ENCODE results near the gene HPSE2.

Gene HPSE2

GRCh38 chr10:98610836-98611235 is 624.8 kb downstream of the HPSE2 start:
- Histone ChIP-seq H3K27ac (ENCODE audit: low read length) (no peak overlapping the region), H3K36me3 (ENCODE audit: control insufficient read depth, insufficient read depth, low read length) (no peaks in the 10 kb centered on the region), H3K27me3 (ENCODE audit: control insufficient read depth, insufficient read depth, low read length) (no peaks in the 10 kb centered on the region), H3K4me3 (ENCODE audit: low read length) (no peak overlapping the region), H3K9me3 (ENCODE audit: control insufficient read depth, insufficient read depth, low read length) (no peaks in the 10 kb centered on the region), H3K4me1 (ENCODE audit: control insufficient read depth, insufficient read depth, low read length) (no peaks in the 10 kb centered on the region)
- DNase-seq (ENCODE audit: low read depth, low spot score): no peak
- no CpG with 5 or more reads among the region's 5 CpGs for WGBS (ENCODE audit: insufficient coverage, insufficient read length)

GRCh38 chr10:98610301-98610700 is 625.4 kb downstream of the HPSE2 start:
- Histone ChIP-seq H3K9me3 (ENCODE audit: control insufficient read depth, insufficient read depth, low read length) (no peaks in the 10 kb centered on the region), H3K27ac (ENCODE audit: low read length) (no peak overlapping the region), H3K4me1 (ENCODE audit: control insufficient read depth, insufficient read depth, low read length) (no peaks in the 10 kb centered on the region), H3K36me3 (ENCODE audit: control insufficient read depth, insufficient read depth, low read length) (no peaks in the 10 kb centered on the region), H3K4me3 (ENCODE audit: low read length) (no peak overlapping the region), H3K27me3 (ENCODE audit: control insufficient read depth, insufficient read depth, low read length) (no peaks in the 10 kb centered on the region)
- no peak for DNase-seq (ENCODE audit: low read depth, low spot score)
- no CpG with 5 or more reads among the region's 1 CpG for WGBS (ENCODE audit: insufficient coverage, insufficient read length)

- no peak overlapping the region for H3K27ac ChIP-seq (ENCODE audit: low read length)
- WGBS (ENCODE audit: insufficient coverage, insufficient read length): no CpG with 5 or more reads among the region's 2 CpGs
- H3K4me3 ChIP-seq (ENCODE audit: low read length): no peak overlapping the region
- no peaks in the 10 kb centered on the region for H3K9me3 ChIP-seq (ENCODE audit: control insufficient read depth, insufficient read depth, low read length)
- no peaks in the 10 kb centered on the region for H3K4me1 ChIP-seq (ENCODE audit: control insufficient read depth, insufficient read depth, low read length)
- DNase-seq (ENCODE audit: low read depth, low spot score): no peak
- no peaks in the 10 kb centered on the region for H3K27me3 ChIP-seq (ENCODE audit: control insufficient read depth, insufficient read depth, low read length)
- H3K36me3 ChIP-seq (ENCODE audit: control insufficient read depth, insufficient read depth, low read length): no peaks in the 10 kb centered on the region
Observed at GRCh38 chr10:98609265-98609664, 626.4 kb downstream of the HPSE2 start.

GRCh38 chr10:98608411-98608810 is 627.2 kb downstream of the HPSE2 start:
- H3K27ac ChIP-seq (ENCODE audit: low read length): no peak overlapping the region
- no peak overlapping the region for H3K4me3 ChIP-seq (ENCODE audit: low read length)
- no peaks in the 10 kb centered on the region for H3K36me3 ChIP-seq (ENCODE audit: control insufficient read depth, insufficient read depth, low read length)
- no peaks in the 10 kb centered on the region for H3K9me3 ChIP-seq (ENCODE audit: control insufficient read depth, insufficient read depth, low read length)
- no CpG with 5 or more reads among the region's 5 CpGs for WGBS (ENCODE audit: insufficient coverage, insufficient read length)
- no peaks in the 10 kb centered on the region for H3K4me1 ChIP-seq (ENCODE audit: control insufficient read depth, insufficient read depth, low read length)
- DNase-seq (ENCODE audit: low read depth, low spot score): no peak
- no peaks in the 10 kb centered on the region for H3K27me3 ChIP-seq (ENCODE audit: control insufficient read depth, insufficient read depth, low read length)

- no peaks in the 10 kb centered on the region for H3K27me3 ChIP-seq (ENCODE audit: control insufficient read depth, insufficient read depth, low read length)
- no peak overlapping the region for H3K4me3 ChIP-seq (ENCODE audit: low read length)
- H3K4me1 ChIP-seq (ENCODE audit: control insufficient read depth, insufficient read depth, low read length): no peaks in the 10 kb centered on the region; the same call in 1 of the 2 replicates
- DNase-seq (ENCODE audit: low read depth, low spot score): no peak
- H3K9me3 ChIP-seq (ENCODE audit: control insufficient read depth, insufficient read depth, low read length): no peaks in the 10 kb centered on the region
- no peaks in the 10 kb centered on the region for H3K36me3 ChIP-seq (ENCODE audit: control insufficient read depth, insufficient read depth, low read length)
- H3K27ac ChIP-seq (ENCODE audit: low read length): no peak overlapping the region
Observed at GRCh38 chr10:98602224-98602623, 633.4 kb downstream of the HPSE2 start.

- no peak overlapping the region for H3K4me3 ChIP-seq (ENCODE audit: low read length)
- DNase-seq (ENCODE audit: low read depth, low spot score): no peak
- no peak overlapping the region for H3K27ac ChIP-seq (ENCODE audit: low read length)
- H3K4me1 ChIP-seq (ENCODE audit: control insufficient read depth, insufficient read depth, low read length): no peaks in the 10 kb centered on the region; the same call in 1 of the 2 replicates
- no peaks in the 10 kb centered on the region for H3K36me3 ChIP-seq (ENCODE audit: control insufficient read depth, insufficient read depth, low read length)
- no peaks in the 10 kb centered on the region for H3K27me3 ChIP-seq (ENCODE audit: control insufficient read depth, insufficient read depth, low read length)
- H3K9me3 ChIP-seq (ENCODE audit: control insufficient read depth, insufficient read depth, low read length): no peaks in the 10 kb centered on the region
- no CpG with 5 or more reads among the region's 6 CpGs for WGBS (ENCODE audit: insufficient coverage, insufficient read length)
Observed at GRCh38 chr10:98599032-98599610, 636.5 kb downstream of the HPSE2 start.

GRCh38 chr10:98596404-98596803 is 639.2 kb downstream of the HPSE2 start:
- Histone ChIP-seq H3K36me3 (ENCODE audit: control insufficient read depth, insufficient read depth, low read length) (no peaks in the 10 kb centered on the region), H3K4me1 (ENCODE audit: control insufficient read depth, insufficient read depth, low read length) (no peaks in the 10 kb centered on the region; the same call in 1 of the 2 replicates), H3K27ac (ENCODE audit: low read length) (no peak overlapping the region), H3K9me3 (ENCODE audit: control insufficient read depth, insufficient read depth, low read length) (no peaks in the 10 kb centered on the region), H3K4me3 (ENCODE audit: low read length) (no peak overlapping the region), H3K27me3 (ENCODE audit: control insufficient read depth, insufficient read depth, low read length) (no peaks in the 10 kb centered on the region)
- no CpG with 5 or more reads among the region's 2 CpGs for WGBS (ENCODE audit: insufficient coverage, insufficient read length)
- no peak for DNase-seq (ENCODE audit: low read depth, low spot score)

- H3K27me3 ChIP-seq (ENCODE audit: control insufficient read depth, insufficient read depth, low read length): no peaks in the 10 kb centered on the region
- H3K36me3 ChIP-seq (ENCODE audit: control insufficient read depth, insufficient read depth, low read length): no peaks in the 10 kb centered on the region
- H3K9me3 ChIP-seq (ENCODE audit: control insufficient read depth, insufficient read depth, low read length): no peaks in the 10 kb centered on the region
- WGBS (ENCODE audit: insufficient coverage, insufficient read length): no CpG with 5 or more reads among the region's 2 CpGs
- no peak for DNase-seq (ENCODE audit: low read depth, low spot score)
- no peak overlapping the region for H3K27ac ChIP-seq (ENCODE audit: low read length)
- H3K4me1 ChIP-seq (ENCODE audit: control insufficient read depth, insufficient read depth, low read length): no peaks in the 10 kb centered on the region
- H3K4me3 ChIP-seq (ENCODE audit: low read length): no peak overlapping the region
Observed at GRCh38 chr10:98589691-98590090, 646.0 kb downstream of the HPSE2 start.

- no CpG with 5 or more reads among the region's 3 CpGs for WGBS (ENCODE audit: insufficient coverage, insufficient read length)
- H3K36me3 ChIP-seq (ENCODE audit: control insufficient read depth, insufficient read depth, low read length): no peaks in the 10 kb centered on the region
- no peak overlapping the region for H3K27ac ChIP-seq (ENCODE audit: low read length)
- no peaks in the 10 kb centered on the region for H3K9me3 ChIP-seq (ENCODE audit: control insufficient read depth, insufficient read depth, low read length)
- H3K4me1 ChIP-seq (ENCODE audit: control insufficient read depth, insufficient read depth, low read length): no peaks in the 10 kb centered on the region
- H3K4me3 ChIP-seq (ENCODE audit: low read length): no peak overlapping the region
- no peak for DNase-seq (ENCODE audit: low read depth, low spot score)
- no peaks in the 10 kb centered on the region for H3K27me3 ChIP-seq (ENCODE audit: control insufficient read depth, insufficient read depth, low read length)
Observed at GRCh38 chr10:98589007-98589406, 646.6 kb downstream of the HPSE2 start.

- H3K36me3 ChIP-seq (ENCODE audit: control insufficient read depth, insufficient read depth, low read length): no peaks in the 10 kb centered on the region
- no CpG with 5 or more reads among the region's 2 CpGs for WGBS (ENCODE audit: insufficient coverage, insufficient read length)
- H3K9me3 ChIP-seq (ENCODE audit: control insufficient read depth, insufficient read depth, low read length): no peaks in the 10 kb centered on the region
- no peak for DNase-seq (ENCODE audit: low read depth, low spot score)
- no peaks in the 10 kb centered on the region for H3K27me3 ChIP-seq (ENCODE audit: control insufficient read depth, insufficient read depth, low read length)
- no peak overlapping the region for H3K4me3 ChIP-seq (ENCODE audit: low read length)
- no peak overlapping the region for H3K27ac ChIP-seq (ENCODE audit: low read length)
- H3K4me1 ChIP-seq (ENCODE audit: control insufficient read depth, insufficient read depth, low read length): no peaks in the 10 kb centered on the region
Observed at GRCh38 chr10:98587156-98587837, 648.4 kb downstream of the HPSE2 start.

- DNase-seq (ENCODE audit: low read depth, low spot score): no peak
Observed at GRCh38 chr10:98586096-98586495, 649.6 kb downstream of the HPSE2 start.

More at GRCh38 chr10:98586096-98586495, 649.6 kb downstream of the HPSE2 start:
- no peak overlapping the region for H3K4me3 ChIP-seq (ENCODE audit: low read length)
- WGBS (ENCODE audit: insufficient coverage, insufficient read length): no CpG with 5 or more reads among the region's 2 CpGs
- no peaks in the 10 kb centered on the region for H3K27me3 ChIP-seq (ENCODE audit: control insufficient read depth, insufficient read depth, low read length)
- H3K4me1 ChIP-seq (ENCODE audit: control insufficient read depth, insufficient read depth, low read length): no peaks in the 10 kb centered on the region
- no peaks in the 10 kb centered on the region for H3K36me3 ChIP-seq (ENCODE audit: control insufficient read depth, insufficient read depth, low read length)
- no peak overlapping the region for H3K27ac ChIP-seq (ENCODE audit: low read length)
- no peaks in the 10 kb centered on the region for H3K9me3 ChIP-seq (ENCODE audit: control insufficient read depth, insufficient read depth, low read length)
